Measurements from ENCODE around the gene GNAI3.

GRCh38 chr1:109531380-109531779 lies 17.0 kb upstream of the GNAI3 start:
- TF ChIP-seq EZH2phosphoT487 (IDR thresholded peaks at IDR 0.05; ENCODE audit: borderline replicate concordance, low read length) (no peak), CTCF (conservative IDR thresholded peaks at IDR 0.05; ENCODE audit: low read depth, low read length) (no peak)

All from PC-3 (cell line).